ENCODE data around the gene ISCA2. TPM values are rescaled to one million over a fixed set of nuclear protein-coding genes. Genes with fewer than 3 reads are reported as not detected.
A peak's percentile ranks its signal among the peaks of the same experiment; 100 is the strongest.
"Not testable (repeated sequence)": the region's sequence is repeated elsewhere in the genome, so short reads cannot be mapped to it uniquely, and the experiment has no call there.

Gene ISCA2, protein sequence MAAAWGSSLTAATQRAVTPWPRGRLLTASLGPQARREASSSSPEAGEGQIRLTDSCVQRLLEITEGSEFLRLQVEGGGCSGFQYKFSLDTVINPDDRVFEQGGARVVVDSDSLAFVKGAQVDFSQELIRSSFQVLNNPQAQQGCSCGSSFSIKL
- total RNA-seq (2014; rRNA removed; shearing (Covaris generic)), result 28.3 and 36.6 TPM in 2 replicates
- 20.5 and 35.7 TPM in 2 replicates for polyA plus RNA-seq (2015; cell fraction: cytosol; rRNA removed)
- polyA plus RNA-seq (2015; cell fraction: nucleus; rRNA removed), result 27.2 and 29.4 TPM in 2 replicates

DNA sequence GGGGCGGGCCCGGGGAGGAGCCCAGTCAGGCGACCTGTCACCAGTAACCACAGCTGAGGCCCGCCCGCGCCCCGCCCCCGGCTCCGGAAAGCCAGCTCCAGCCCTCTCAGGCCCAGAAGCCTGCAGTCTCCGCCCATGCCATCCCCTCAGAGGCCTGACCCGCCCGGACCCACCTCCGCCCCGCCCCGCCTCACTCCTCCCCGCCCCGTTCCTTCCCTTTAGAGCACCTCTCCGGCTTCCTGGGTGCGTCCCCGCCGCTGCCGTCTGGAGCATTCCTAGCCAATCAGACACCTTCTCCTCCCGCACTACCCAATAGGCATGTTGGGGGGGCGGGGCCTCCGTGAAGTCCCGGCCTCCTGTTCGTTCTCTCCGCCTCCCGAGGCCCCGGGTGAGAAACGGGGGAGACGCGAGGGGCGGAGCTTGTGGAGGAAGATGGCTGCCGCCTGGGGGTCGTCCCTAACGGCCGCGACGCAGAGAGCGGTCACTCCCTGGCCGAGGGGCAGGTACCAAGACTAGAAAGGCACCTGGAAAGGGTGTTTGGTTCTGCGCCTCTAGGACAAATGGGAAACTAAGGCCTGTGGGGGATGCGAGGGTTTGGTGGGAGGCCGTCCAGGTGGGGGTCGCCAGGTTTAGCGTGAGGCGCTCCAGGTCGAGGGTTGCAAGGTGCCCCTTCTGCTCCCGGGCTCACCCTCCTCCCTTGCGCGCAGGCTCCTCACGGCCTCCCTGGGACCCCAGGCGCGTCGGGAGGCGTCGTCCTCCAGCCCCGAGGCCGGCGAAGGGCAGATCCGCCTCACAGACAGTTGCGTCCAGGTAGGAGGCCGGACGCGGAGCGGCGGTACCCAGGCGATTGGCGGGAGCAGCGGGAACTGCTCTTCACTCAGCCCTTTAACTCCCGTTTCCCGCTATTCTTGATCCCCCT lies at the start of gene ISCA2:
TSS of gene ISCA2 (plus strand) at position 423 of the 919 bp plus-strand sequence. CDS start at position 433, 10 bp downstream.
- peak; percentile 99 for DNase-seq (ENCODE audit: low read depth, low spot score)
- in situ Hi-C loops (cut with HindIII; ENCODE audit: low pct_unique_long_range_greater_than_20kb, low sequenced_read_pairs), result no loop called here

DNA sequence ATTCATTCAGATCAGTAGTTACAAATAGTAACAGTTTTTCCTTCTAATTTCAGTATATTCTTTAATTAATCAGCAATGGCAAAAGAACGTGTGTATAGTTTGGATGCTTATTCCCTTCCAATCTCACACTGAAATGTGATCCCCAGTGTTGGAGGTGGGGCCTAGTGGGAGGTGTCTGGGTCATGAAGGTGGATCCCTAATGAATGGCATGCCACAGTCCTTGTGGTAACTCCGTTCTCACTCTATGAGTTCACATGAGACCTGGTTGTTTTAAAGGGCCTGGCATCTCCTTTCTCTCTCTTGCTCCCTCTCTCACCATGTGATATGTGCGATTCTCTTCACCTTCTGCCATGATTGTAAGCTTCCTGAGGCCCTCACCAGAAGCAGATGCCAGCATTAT lies 48.7 kb upstream of the ISCA2 start:
- DNase-seq (ENCODE audit: low read depth, low spot score), result no peak
- in situ Hi-C loops (cut with HindIII; ENCODE audit: low pct_unique_long_range_greater_than_20kb, low sequenced_read_pairs), result no loop called here

DNA sequence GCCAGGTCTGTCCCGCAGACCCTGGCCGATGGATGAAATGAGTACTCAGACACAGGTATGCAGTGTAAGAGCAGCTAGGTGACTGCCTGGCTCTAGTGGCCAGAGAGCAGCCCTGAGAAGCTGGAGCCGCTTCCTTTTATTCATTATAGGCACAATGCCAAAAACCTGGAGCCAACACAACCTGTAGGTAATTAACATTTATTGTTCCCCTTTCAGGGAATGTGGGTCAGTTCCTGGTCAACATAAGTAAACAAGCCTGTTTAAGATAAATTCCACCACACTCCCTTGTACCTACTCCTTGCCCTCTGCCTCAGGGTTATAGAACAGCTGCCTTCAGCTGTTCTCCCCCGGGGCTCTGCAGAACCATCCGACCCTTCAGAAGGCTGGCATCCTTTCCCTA lies 39.2 kb upstream of the ISCA2 start:
- in situ Hi-C loops (cut with HindIII; ENCODE audit: low pct_unique_long_range_greater_than_20kb, low sequenced_read_pairs); DNase-seq (ENCODE audit: low read depth, low spot score): not testable (repeated sequence)

GRCh38 chr14:74456684-74457564 lies 36.6 kb upstream of the ISCA2 start:
- in situ Hi-C loops (cut with HindIII; ENCODE audit: low pct_unique_long_range_greater_than_20kb, low sequenced_read_pairs), result no loop called here
- no peak for DNase-seq (ENCODE audit: low read depth, low spot score)

DNA sequence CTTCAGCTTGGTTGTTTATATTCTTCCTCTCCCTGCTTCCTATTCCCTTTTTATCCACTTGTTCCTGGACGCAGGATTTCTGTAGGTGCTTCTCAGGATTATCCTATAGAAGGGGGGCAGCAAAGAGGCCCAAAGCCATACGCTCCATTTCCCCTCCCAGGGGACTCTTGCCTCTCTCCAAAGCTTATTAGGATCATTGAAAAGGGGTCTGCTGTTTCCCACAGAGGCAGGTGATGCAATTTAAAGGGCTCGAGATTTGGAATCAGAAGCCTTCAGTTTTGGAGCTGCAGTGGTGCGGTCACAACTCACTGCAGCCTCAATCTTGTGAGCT lies 36.0 kb upstream of the ISCA2 start:
- in situ Hi-C loops (cut with HindIII; ENCODE audit: low pct_unique_long_range_greater_than_20kb, low sequenced_read_pairs), result no loop called here
- no peak for DNase-seq (ENCODE audit: low read depth, low spot score)

DNA sequence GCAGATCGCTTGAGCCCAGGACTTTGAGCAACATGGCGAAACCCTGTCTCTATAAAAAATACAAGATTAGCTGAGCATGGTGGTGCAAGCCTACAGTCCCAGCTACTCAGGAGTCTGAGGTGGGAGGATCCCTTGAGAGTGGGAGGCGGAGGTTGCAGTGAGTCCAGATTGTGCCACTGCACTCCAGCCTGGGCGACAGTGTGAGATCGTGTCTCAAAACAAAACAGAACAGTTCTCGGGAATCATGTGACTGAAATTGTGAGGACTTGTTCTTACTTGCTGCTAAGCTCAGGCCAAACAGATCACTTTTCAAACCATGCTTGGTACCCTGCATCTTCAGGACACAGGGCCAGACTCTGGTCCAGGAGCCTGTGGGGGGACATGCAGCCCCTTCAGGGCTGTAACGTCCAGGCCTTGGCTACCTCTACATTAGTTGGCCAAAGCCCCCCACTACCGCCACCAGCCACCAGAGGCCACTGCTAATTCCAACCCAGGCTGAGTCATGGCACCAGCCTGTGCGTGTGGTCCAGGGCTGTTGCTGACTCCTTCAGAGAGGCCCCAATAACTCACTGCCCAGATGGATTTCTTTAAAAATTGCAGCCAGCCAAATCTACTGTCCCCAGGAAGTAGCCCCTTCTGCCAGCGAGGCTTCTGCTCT lies 34.1 kb upstream of the ISCA2 start:
- DNase-seq (ENCODE audit: low read depth, low spot score), result peak; percentile 55
- in situ Hi-C loops (cut with HindIII; ENCODE audit: low pct_unique_long_range_greater_than_20kb, low sequenced_read_pairs), result no loop called here

DNA sequence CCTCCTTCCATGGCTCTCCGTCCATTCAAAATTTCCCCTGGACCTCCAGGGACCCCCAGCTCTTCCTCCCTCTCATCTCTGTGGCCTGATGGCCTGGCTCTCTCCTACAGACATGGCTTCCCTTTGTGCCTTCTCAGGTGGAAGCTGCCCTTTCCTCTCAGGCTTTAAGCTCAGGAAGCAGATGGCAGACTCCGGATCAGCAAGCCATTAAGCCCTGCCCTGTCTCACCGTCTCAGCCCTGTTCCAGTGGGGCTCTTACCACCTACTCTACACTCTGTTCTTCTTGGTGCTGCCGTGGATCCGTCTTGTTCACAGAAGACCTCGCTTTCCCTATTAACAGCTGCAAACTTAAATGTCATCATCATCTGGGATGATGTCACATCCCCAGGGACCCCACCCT lies 33.6 kb upstream of the ISCA2 start:
- in situ Hi-C loops (cut with HindIII; ENCODE audit: low pct_unique_long_range_greater_than_20kb, low sequenced_read_pairs), result no loop called here
- DNase-seq (ENCODE audit: low read depth, low spot score), result no peak

GRCh38 chr14:74462993-74463392 lies 30.6 kb upstream of the ISCA2 start:
- in situ Hi-C loops (cut with HindIII; ENCODE audit: low pct_unique_long_range_greater_than_20kb, low sequenced_read_pairs), result no loop called here
- DNase-seq (ENCODE audit: low read depth, low spot score), result no peak

DNA sequence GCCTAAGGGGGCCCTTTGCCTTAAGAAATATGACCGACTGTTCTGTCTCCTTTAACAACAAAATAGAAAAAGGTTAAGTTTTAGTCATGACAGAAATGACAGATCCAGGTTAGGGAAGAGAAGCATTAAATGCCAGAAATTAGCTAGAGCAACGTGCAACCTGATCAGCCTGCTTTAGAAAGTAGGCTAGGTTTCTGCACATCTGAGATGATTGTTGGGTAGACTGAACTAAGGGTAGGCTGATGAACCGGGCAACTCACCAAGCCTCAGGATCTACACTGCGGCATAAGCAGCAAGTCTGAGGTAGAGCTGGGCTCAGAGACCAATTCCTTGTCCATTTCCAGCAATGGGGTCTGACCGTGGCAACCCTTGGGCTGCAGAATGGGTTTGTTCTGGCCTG lies 29.9 kb upstream of the ISCA2 start:
- in situ Hi-C loops (cut with HindIII; ENCODE audit: low pct_unique_long_range_greater_than_20kb, low sequenced_read_pairs), result no loop called here
- DNase-seq (ENCODE audit: low read depth, low spot score), result no peak

GRCh38 chr14:74464785-74465184 lies 28.8 kb upstream of the ISCA2 start:
- no peak for DNase-seq (ENCODE audit: low read depth, low spot score)
- in situ Hi-C loops (cut with HindIII; ENCODE audit: low pct_unique_long_range_greater_than_20kb, low sequenced_read_pairs), result no loop called here

DNA sequence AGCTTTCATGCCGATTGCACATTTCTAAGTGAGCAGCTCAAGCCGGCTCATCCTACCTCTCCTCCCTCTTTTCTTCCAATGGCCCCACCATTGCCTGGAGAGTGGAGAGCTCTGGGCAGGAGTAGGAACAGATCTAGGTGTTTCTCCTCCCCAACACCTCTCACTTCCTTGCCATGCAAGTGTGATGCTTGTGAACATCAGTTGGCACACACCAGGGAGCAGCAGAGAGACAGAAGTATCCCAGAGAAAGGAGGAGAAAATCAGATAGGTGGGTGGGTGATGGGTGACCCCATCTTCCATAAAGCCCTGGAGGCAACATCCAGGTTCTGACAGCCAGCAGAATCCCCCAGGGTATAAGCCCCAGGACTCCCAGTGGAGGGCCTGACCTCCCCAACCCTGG lies 28.2 kb upstream of the ISCA2 start:
- in situ Hi-C loops (cut with HindIII; ENCODE audit: low pct_unique_long_range_greater_than_20kb, low sequenced_read_pairs), result no loop called here
- no peak for DNase-seq (ENCODE audit: low read depth, low spot score)

DNA sequence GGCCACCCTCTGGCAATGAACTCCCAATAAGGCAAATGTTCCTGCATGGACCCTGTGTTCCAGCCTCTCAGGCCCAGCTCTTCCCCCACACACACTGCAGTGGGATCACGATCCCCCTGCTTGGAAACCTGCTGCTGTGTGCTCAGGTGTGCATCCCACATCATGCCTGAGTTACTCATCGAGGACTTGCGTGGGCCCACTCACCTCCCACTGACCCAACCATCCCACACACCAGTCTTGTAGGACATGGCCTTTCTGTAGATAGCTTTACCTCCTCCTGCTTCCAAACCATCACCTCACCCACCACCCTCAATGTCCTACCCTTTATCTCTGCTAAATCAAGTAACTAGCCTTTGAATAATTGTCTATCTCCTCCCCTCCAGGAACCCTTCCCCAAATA lies 25.1 kb upstream of the ISCA2 start:
- DNase-seq (ENCODE audit: low read depth, low spot score), result no peak
- in situ Hi-C loops (cut with HindIII; ENCODE audit: low pct_unique_long_range_greater_than_20kb, low sequenced_read_pairs), result no loop called here

GRCh38 chr14:74469548-74470518 lies 23.7 kb upstream of the ISCA2 start:
- no peak for DNase-seq (ENCODE audit: low read depth, low spot score)
- in situ Hi-C loops (cut with HindIII; ENCODE audit: low pct_unique_long_range_greater_than_20kb, low sequenced_read_pairs), result no loop called here

DNA sequence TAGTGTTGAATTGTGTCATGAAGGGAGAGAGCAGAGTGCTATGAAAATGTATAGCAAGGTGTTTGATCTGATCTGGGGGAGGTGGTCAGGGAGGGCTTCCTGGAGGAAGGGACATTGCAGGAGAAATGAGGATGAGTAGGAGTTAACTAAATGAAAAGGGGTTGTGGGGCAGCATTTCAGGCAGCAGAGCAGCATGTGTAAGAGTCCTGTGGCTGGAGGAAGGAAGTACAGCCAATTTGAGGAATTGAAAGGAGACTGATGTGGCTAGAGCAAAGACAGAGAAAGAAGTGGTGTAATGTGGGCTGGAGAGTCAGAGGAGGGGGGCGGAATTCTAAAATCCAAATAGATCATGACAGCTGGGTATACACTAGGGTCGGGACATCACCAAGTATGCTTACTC lies 21.0 kb upstream of the ISCA2 start:
- DNase-seq (ENCODE audit: low read depth, low spot score), result no peak
- in situ Hi-C loops (cut with HindIII; ENCODE audit: low pct_unique_long_range_greater_than_20kb, low sequenced_read_pairs), result no loop called here

GRCh38 chr14:74474376-74474775 lies 19.2 kb upstream of the ISCA2 start:
- DNase-seq (ENCODE audit: low read depth, low spot score), result no peak
- in situ Hi-C loops (cut with HindIII; ENCODE audit: low pct_unique_long_range_greater_than_20kb, low sequenced_read_pairs), result no loop called here

DNA sequence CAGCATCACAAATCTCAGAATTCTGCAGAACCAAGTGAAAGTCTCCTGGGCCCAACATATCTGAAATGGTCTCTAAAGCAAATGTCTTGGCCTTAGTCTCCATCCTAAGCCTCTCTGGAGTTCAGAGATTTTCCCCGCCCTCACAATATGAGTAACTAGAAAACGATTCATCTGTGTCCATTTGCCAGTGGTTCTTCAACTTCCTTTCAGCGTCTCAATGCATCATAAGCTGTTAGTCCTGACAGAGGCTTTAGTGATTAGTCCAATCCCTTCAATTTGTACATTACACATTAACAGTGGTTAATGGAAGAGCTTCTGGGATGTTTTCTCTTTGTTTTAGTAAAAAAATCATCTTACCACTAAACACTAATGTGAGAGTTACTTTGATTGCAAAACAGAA lies 17.9 kb upstream of the ISCA2 start:
- no peak for DNase-seq (ENCODE audit: low read depth, low spot score)
- in situ Hi-C loops (cut with HindIII; ENCODE audit: low pct_unique_long_range_greater_than_20kb, low sequenced_read_pairs), result no loop called here

DNA sequence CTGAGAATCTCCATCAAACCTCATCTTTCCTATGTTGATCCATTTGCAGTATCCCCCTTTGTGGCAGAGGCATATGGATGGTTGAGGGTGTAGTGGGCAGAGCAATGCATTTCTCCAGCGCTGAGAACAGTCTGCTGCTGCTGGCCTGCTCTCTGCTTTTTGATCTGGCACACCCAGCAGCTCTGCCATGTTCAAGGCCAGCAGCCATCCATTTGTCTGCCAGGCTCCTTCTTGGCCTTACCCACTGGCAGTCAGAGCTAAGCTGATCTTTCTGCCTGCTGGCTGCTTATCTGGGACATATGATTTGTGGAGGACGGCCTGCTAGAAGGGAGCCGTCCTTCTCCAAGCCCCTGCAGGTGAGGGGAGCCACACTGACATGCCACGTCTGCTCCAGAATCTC lies 17.5 kb upstream of the ISCA2 start:
- no peak for DNase-seq (ENCODE audit: low read depth, low spot score)
- in situ Hi-C loops (cut with HindIII; ENCODE audit: low pct_unique_long_range_greater_than_20kb, low sequenced_read_pairs), result no loop called here
